D341Med (cell line): ENCODE measurements around the gene EPS15.

Experiments
- DNase-seq: peaks from one replicate; pipeline ENCODE4 v3.0.0; 2012; ENCODE audit warnings: low spot score

Gene EPS15

DNA sequence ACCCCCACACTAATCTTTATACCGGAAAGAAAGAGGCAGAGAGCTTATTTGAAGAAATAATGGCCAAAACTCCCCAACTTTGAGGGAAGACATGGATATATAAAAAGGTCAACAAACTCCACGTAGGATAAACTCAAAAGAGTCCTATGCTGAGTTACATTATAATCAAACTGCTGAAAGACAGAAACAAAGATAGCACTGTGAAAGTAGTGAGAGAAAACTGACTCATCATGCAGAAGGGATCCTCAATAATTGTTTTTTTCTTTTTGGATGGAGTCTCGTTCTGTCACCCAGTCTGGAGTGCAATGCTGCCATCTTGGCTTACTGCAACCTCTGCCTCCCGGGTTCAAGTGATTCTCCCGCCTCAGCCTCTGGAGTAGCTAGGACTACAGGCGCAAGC is 140.2 kb downstream of the EPS15 start:
- DNase-seq = no peak

DNA sequence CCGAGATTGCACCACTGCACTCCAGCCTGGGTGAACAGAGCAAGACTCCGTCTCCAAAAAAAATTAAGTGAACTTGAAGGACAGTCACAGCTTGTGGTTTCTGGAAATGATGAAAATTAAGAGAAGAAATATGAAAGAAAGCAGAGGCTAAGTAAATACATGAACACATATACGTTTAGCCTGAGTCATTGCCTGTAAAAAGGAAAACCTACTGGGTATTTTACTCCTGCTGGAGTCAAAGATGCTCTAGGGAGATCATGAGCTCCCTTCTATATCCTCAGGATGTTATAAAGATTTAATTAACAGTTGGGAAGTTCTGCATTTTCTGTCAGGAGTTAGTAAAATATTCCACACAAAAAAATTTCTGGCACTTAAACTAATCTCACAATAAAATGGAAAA is 145.2 kb downstream of the EPS15 start:
- no peak for DNase-seq

DNA sequence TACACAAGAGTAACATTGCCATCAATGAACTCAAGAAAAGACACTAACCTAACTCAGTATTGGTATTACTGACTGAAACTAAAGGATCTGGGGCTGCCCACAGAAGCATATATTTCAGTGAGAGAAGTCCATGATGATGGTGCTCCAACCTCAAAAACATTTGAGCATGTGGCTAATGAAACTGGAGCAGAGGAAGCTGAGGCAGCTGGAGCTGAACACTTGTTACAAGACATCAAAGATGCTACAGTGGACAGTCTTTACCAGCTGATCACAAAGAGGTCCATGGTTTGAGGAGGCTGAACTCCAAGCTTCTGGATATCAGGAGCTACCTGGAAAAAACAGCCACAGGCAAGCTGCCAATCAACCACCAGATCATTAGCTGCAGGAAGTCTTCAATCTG is 146.5 kb downstream of the EPS15 start:
- no peak for DNase-seq

DNA sequence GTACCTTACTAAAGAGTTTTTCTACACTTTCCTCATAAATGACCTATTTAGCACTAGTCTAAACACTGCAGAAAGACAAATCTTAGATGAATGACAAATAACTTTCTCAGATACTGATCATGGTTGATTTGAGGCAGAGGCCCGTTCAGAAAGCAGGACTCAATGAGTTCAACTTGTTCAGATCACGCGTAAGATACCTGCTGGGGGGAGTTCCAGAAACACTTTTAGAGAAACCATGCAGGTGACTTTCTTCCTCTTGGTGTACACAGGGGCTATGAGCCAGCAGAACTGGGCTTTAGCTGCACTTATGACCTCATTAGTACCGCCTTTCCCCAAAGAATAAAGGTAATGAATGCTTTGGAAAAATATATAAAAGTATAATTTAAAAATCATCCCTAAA is 149.9 kb downstream of the EPS15 start:
- no peak for DNase-seq

DNA sequence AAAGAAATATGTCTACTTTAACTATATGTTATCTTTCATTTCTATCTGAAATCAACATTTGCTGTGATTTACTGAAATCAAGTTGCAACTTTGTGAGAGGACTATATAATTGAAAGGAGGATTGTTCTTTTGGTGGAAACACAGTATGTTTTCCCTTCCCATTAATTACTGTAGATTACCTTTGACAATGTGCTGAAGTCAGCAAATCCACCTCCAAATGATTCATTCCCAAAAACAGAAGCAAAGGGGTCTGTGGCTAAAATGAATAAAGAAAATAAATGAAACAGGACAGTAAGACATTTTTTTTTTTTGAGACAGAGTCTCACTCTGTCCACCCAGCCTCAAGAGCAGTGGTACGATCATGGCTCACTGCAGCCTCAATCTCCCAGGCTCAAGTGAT is 153.3 kb downstream of the EPS15 start:
- no peak for DNase-seq

DNA sequence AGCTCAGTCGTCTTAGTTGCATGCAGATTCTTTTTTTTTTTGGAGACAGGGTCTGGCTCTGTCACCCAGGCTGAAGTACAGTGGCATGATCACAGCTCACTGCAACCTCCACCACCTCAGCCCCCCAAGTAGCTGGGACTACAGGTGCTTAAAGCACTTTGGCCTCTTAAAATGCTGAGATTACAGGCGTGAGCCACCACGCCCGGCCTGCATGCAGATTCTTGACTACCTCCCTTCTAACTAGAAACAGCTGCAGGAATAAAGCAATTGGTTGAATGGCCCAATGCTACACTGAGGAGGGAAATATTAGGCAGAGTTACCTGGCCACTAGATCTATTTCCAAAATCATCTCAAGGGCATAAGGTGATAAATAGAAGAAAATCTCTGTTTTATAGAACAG is 159.2 kb downstream of the EPS15 start:
- DNase-seq = no peak

DNA sequence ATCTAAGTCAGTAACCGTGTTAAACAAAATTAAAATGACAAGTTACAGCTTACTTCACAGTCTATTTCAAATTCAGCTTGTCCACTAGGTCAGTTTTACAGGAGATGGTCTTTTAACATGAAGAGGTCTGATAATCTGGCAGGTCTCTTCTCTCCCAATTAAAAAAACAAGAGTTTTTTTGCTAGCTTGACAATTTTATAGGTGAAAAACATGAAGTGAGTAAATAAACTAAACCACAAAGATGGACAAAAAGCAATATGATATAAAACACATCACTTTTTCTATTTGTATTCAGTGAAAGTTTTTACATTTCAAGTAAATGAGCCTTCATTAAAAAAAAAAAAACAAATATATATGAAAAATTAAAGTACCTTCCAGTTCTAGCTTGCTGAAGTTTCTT is 163.7 kb downstream of the EPS15 start:
- no peak for DNase-seq

DNA sequence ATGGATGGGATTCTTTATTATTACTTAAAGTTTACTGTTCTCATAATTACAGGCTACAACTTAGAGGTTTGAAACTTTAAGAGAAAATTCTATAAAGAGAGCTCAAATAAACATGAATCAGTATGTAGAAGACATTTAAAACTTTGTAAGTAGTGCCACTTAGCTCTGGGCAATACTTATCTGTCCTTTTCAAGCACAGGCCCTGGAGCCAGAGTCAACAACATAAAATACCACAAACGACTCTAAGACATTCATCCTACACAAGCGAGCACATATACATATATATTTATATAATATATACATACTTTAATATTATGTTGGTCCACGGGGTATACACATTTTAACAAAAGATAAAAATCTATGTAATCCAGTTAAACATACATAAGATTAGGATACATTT is 164.7 kb downstream of the EPS15 start:
- no peak for DNase-seq

DNA sequence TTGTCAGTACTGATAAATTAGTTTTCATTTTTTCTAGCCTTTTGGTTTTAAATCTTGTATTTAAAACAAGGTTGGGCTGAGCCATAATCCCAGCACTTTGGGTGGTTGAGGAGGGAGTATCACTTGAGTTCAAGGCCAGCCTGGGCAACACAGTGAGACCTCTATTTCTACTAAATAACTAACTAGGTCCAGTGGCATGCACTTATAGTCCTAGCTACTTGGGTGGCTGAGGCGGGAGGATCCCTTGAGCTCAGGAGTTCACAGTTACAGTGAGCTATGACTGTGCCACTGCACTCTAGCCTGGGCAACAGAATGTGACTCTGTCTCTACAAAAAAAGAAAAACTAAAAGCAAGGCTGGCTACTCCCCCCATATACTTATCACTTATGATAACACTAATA is 167.2 kb downstream of the EPS15 start:
- DNase-seq = no peak

DNA sequence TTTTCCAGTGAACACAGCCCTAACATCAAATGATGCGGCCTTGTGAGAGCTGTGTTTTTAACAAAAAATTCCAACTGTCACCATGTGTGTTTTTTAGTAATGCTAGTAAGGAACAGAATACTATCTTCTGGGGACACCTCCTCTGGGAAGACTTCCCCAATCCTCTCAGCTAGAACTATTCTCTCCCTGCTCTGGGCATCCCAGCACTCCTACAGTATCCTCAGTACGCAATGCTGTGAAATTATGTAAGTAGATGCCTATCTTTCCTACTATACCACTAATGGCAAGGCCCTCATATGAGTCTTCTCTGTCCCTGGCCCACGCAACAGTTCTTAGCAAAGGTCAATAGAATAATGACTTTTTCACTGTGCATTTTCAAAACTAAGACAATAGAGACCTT is 169.2 kb downstream of the EPS15 start:
- no peak for DNase-seq

DNA sequence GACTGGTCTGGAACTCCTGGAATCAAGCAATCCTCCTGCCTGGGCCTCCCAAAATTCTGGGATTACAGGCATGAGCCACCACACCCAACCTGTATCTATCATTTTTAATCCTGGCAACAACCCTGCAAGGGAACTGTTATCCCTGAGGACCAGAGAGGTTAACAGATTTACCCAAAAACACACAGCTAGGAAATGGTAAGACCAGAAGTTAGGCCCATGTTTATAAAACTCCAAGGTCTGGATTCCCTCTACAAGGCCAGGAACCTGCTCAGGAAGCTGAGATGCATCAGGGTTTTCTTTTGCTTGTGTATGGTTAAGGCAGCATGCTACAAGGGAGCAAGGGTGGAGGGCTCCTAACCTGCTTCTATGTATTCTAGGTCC is 170.9 kb downstream of the EPS15 start:
- no peak for DNase-seq

DNA sequence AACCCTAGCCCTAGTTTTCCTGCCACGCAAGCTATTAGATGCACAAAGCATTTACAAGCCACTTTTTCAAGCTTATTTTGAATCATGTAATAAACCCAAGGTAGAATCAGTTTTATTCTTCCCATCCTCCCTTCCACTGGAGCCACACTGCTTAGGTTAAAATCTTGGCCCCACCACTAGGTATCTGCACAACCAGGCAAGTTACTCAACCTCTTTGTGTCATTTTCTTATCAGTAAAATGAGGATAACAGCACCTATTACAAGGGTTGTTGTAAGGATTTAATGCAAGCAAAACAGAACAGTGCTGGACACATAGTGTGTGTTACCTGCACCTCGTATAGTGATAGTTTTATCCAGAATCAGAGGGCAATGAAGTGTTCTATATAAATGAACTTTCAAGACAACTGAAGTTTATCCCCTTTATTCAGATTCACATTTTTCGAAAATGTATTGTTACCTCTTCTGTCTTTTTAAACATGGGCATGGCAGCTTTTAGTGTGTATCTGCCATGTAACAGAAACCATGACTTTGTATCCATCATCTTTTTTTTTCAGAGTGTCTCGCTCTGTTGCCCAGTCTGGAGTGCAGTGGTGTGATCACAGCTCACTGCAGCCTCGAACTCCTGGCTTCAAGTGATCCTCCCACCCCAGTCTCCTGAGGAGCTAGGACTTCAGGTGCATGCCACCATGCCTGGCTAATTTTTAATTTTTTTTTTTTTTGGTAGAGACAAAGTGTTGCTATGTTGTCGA is 171.5 kb downstream of the EPS15 start:
- no peak for DNase-seq

DNA sequence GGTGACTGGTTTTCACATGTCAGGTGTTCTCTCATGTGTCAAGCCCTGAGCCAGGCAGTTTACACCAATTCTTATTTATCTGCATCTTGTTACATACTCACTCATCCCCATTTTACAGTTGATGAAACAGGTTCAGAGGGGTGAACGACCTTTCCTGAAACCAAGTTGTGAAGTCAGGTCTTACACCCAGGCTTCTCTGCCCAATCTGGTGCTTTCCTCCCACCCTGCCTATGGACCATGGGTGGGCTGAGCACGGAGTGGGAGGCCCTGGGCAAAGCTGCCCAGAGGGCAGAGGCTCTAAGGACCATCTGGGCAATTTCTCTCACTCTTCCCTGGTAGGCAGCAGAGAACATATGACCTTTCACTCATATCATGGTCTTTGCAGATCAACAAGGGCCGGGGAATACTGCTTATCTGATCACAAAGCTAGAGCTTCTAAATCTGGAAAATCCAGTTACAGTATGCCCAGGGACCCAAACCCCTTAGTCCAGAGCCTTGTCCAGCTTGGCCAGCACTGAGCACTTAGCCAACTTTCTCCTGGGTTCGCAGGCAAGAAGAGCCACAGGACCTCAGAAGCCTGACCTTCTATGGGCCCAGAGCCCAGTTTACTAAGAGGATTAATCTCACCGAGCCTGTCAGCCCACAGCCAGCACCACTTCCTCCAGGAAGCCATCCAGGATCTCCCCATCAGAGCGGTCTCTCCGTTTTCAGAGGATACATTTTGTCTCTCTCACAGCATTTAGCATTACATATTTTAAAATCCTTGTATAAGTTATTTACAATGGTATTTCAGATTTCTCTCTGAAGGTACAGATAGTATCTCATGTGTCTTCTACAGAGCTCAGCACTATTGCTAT is 172.8 kb downstream of the EPS15 start:
- no peak for DNase-seq

DNA sequence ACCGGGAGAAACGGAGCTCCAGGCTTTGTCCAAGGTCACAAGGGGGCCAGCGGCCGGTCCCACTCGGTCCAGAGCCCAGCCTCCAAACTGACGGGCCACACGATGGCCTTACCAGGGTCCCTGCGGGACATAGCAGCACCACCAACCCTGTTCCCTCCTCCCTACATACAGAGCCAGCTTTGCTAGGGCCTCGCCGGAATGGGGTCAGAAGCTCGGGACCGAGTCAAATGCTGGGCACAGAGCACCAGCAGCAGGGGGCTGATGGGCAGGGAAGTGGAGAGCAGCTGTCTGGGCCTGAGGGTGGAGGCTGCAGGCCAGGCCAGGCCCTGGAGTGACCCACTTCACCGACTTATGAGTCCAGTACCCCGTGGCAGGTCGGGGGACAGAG is 173.8 kb downstream of the EPS15 start:
- no peak for DNase-seq

DNA sequence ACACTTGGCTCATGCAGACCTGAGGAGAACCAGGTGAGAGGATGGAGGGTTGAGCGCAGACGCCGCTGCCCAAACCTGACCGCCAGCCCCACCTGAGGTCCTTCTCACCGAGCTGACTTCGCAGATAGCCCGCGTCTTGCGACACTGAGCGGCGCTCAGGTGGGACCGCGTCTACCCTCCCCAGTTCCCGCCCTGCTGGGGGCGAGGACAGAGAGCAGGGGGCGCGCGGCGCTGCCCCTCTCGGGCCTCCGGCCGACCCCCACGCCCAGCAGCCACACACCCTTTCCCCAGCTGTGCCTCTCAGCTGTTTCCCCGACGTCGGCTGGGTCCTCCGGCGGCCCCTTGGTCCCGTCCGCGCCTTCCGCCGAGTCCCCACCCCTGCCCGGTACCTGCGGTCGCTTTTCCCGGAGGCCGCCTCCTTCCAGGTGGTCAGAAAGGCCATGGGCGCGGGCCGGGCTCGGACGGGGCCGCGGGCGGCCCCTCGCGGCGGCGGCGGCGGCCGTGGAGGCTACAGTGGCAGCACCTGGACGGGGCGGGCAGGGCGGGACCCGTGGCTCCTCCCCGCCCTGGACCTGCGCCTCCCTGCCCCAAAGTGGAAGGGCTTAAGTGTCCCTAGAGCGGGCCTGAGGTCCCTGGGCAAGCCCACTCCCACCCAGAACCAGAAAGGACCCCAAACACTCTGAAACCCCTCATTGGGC is 174.3 kb downstream of the EPS15 start:
- no peak for DNase-seq

DNA sequence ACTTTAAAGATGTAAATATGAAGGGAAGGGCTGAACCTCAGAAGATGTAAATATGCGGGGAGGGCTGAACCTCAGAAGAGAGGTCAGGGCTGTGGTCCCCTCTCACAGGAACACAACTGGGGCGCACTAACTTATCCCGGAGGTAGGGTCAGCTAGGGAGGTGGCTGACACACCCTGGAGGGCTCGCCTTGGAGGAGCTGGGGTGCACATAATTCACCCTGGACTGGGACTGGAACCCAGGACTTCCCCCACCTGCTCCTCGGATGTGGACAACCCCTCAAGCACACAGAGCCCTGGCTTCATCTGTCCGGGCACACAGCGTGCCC is 174.8 kb downstream of the EPS15 start:
- no peak for DNase-seq

DNA sequence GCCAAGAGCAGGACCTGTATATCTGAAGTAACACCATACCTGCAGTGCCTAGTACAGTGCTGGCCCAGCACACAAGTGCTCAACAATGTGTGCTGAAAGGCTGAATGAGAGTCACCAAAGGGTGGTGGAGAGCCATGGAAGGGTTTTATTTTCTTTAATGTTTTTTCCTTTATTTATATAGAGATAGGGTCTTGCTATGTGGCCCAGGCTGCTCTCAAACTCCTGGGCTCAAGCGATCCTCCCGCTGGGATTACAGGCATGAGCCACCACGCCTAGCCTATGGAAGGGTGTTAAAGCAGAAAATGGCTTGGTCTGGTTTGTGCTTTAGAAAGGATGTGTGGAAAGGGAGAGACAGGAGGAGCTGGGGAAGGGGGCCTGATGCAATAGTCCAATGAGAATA is 175.4 kb downstream of the EPS15 start:
- DNase-seq = no peak

DNA sequence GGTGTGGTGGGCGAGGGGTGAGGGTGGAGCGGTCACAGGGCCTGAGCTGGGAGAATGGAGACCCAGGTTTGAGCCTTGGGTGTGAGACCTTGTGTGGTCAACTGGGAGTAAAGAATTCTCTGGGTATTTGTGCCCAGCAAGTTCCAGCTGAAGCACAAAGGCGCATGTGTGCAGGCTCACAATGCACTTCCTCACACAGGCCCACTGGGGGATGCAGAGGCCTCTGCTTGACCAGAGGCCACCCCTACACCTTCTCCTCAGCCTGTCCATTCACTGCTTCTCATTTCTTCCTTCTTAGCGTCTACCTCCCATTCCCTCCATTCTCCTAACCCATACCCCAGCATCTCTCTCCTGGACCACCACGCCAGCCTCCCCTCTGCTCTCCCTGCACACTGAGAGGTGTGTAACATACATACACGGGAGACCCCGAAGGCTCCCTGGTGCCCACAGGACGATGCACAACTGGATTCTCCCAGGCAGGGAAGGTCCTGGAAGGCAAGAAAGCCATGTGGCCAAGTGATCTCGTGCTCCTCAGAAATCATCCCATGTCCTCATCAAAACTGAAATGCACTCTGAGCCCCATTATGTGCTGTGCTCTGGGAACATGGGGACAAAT is 176.4 kb downstream of the EPS15 start:
- no peak for DNase-seq

DNA sequence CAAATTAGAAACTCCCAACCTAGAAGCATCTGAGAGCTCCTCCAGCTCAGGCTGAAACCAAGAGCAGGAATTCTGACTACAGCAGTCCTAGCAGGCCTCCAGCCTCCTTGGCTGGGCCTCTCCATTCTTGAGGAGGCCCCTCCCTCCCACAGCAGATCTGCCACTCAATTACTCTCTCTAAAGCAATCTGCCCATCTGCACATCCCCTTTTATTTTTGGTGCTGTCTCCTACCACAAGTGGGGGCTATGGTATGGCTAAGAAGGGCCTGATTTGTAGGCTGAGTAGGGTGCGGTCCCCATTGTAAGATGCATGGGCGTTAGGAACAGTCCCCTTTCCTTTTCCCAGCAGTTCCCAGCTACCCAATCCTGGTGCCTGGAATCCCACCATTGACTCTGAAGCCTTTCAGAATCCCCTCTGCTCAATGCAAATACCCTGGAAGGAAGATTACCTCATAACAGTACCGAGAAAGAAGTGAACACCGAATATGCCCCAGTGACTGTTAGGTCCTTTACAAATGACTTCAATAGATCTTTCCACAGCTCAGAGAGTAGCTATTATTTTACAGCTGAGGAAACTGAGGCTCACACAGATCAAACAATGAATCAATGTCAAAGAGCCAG is 177.1 kb downstream of the EPS15 start:
- DNase-seq = no peak

DNA sequence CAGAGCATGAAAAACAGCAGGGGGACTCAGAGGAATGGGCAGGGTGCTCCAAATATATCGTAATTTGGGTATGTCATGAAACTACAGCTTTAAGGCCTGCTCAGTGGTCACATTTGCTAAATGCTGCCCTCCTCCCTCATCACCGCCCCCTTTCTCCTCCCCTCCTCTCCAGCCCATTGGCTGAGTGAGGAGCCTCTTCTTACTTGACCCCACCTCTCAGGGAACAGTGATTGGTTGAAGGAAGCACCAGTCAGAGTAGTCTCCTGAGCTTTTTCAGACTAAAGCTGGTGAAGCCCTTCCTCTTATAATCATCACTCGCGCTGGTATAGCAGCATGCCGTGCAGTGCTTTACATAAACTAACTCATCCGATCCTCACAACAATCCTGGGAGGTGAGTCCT is 178.7 kb downstream of the EPS15 start:
- no peak for DNase-seq

DNA sequence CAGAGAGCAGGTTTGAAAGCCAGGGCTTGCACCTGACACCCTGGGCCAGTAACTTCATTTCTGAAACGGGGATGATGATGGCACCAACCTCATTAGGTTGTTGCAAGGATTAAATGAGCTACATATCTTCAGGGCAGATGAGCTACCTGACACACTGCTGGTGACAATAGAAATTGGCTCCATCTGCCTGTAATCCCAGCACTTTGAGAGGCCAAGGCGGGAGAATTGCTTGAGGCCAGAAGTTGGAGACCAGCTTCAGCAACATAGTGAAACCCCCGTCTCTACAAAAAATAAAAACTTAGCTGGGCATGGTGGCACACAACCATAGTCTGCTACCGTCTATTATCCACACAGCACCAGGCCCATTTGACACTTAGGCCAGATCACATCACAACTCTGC is 182.4 kb downstream of the EPS15 start:
- DNase-seq = no peak

DNA sequence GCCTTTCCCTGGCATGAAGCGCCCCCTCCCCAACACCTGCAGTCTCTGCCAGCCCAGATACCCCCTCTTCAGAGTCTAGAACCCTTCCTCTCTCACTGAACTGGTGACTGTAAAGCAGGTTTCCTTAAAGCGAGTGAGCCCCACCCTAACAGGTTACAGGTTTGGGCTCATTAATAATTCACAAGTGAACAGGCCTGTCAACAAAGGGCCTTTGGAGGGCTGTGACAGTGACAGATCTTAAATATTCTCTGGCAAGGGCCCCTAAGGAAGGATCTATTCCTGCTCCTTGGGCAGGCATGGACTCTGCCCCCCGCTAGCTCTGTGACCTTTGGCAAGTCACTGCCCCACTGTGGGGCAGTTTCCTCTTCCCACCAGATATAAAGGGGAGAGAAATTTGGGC is 183.1 kb downstream of the EPS15 start:
- DNase-seq = no peak
